NB4 (cell line): ENCODE data around the gene EBF4.
"Not testable (repeated sequence)": the region's sequence is repeated elsewhere in the genome, so short reads cannot be mapped to it uniquely, and the experiment has no call there.

Experiments used
- DNase-seq: peaks from one replicate; pipeline ENCODE4 v3.0.0; 2010; ENCODE audit warnings: low read depth
- H3K4me3 ChIP-seq: one replicate; pipeline ENCODE4 v1.5.1; 2011; ENCODE audit warnings: mild to moderate bottlenecking, low read depth, low read length, moderate library complexity
- CTCF ChIP-seq: IDR thresholded peaks from one replicate; pipeline ENCODE4 v1.5.1; 2012; ENCODE audit warnings: low read depth, low read length
- MYC ChIP-seq: IDR thresholded peaks from 2 replicates; pipeline ENCODE4 v1.6.1; 2011; ENCODE audit warnings: low read depth, low read length
- POLR2A ChIP-seq: IDR thresholded peaks from 2 replicates; pipeline ENCODE4 v1.6.1; 2011; ENCODE audit warnings: mild to moderate bottlenecking; ENCODE audit not compliant: insufficient read length; ENCODE audit errors: extremely low read depth
- TF ChIP-seq, protein P1 (sequence below): IDR thresholded peaks from 2 replicates; pipeline ENCODE4 v1.6.1; 2011; ENCODE audit warnings: low read depth, low read length

Gene EBF4

GRCh38 chr20:2767768-2768631 is 75.4 kb downstream of the EBF4 start:
- no peak for DNase-seq

DNA sequence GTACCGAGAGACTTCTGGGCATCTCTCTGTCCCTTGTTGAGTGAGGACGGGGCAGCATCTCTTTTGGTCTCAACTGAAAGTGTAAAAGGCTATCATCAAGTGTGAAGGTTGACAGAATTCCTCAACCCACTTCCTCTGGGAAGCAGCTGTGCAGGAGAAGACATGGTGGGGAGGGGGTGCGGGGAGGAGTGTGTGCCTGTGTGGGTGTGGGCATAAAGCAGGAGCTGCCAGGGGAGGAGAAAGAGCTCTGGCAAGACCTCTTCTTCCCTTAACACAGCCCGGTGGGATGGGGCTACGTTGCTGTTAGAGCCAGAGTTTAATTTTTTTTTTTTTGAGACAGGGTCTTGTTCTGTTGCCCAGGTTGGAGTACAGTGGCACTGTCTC is 76.0 kb downstream of the EBF4 start:
- TF ChIP-seq, protein P1, sequence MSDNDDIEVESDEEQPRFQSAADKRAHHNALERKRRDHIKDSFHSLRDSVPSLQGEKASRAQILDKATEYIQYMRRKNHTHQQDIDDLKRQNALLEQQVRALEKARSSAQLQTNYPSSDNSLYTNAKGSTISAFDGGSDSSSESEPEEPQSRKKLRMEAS: no peak
- no peak for TF ChIP-seq MYC
- TF ChIP-seq POLR2A: no peak
- TF ChIP-seq CTCF: no peak
- no peak for DNase-seq
- no peak overlapping the region for H3K4me3 ChIP-seq

More at GRCh38 chr20:2767768-2768631, 75.4 kb downstream of the EBF4 start:
- H3K4me3 ChIP-seq: no peak overlapping the region
- TF ChIP-seq POLR2A: no peak
- TF ChIP-seq, protein P1: no peak
- no peak for TF ChIP-seq CTCF
- no peak for TF ChIP-seq MYC

- H3K4me3 ChIP-seq: not testable (repeated sequence)
Measured at GRCh38 chr20:2770091-2770490, 77.5 kb downstream of the EBF4 start.

DNA sequence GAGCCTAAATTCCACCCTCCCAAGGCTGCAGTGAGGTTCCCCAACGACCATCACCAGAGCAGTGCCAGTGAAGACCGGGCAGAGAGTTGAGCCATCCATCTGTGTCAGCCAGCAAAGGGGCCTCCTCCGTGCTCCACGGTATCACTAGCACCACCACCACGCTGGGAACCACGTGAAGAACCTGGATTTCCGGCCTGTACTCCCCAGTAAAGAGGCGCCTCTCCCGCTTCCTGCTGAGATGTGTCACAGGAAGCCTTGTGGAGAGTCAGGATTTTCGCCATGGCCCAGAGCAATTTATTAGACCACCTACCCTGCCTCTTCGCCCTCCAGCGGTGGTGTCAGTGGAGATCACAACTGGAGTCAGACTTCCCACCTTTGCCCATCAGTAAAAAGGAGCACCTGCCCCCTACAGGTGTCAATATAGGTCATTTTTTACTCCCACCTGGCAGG is 79.1 kb downstream of the EBF4 start:
- TF ChIP-seq CTCF: no peak
- no peak for DNase-seq
- H3K4me3 ChIP-seq: no peak overlapping the region

More at GRCh38 chr20:2770091-2770490, 77.5 kb downstream of the EBF4 start:
- DNase-seq: not testable (repeated sequence)

GRCh38 chr20:2773812-2774211 is 81.2 kb downstream of the EBF4 start:
- TF ChIP-seq MYC: no peak
- DNase-seq: no peak

DNA sequence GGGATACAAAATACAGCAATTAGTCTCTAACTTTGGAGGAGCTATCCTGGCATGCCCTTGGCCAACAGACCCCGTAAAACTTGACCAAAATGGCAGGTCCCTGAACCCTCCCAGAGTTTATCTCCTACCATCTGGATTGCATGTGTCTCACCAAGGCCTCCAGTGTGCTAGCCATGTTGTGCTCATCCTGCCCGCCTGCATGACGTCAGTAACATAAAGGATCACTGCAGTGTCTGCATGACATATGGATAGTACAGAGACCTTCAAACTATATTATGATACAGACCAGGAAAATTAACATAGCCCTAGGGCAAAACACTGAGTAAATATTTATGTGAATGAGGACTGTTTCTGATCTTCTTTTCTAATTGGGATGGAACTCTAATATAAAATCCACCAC is 82.6 kb downstream of the EBF4 start:
- TF ChIP-seq, protein P1: no peak
- no peak for TF ChIP-seq MYC
- TF ChIP-seq POLR2A: no peak
- no peak for TF ChIP-seq CTCF
- H3K4me3 ChIP-seq: no peak overlapping the region
- no peak for DNase-seq

More at GRCh38 chr20:2773812-2774211, 81.2 kb downstream of the EBF4 start:
- H3K4me3 ChIP-seq: no peak overlapping the region

DNA sequence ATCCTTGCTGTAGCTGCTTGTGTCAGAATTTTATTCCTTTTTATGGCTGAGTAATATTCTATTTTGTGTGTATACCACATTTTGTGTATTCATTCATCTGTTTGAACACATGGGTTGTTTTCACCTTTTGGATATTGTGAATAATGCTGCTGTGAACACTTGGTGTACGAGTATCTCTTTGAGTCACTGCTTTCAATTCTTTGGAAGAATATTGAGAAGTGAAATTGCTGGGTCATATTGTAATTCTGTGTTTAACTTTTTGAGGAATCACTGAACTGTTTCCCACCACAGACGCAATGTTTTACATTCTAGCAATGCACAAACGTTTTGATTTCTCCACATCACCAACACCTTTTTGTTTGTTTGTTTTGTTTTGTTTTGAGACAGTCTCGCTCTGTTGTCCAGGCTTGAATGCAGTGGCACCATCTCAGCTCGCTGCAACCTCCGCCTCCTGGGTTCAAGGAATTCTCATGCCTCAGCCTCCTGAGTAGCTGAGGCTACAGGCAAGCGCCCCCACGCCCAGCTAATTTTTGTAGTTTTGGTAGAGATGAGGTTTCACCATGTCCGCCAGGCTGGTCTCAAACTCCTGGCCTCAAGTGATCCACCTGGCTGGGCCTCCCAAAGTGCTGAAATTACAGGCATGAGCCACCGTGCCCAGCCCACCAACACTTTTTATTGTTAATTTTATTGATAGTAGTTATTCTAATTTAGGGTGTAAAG is 86.2 kb downstream of the EBF4 start:
- DNase-seq: no peak
- TF ChIP-seq CTCF: no peak
- TF ChIP-seq, protein P1: no peak
- no peak for TF ChIP-seq MYC
- no peak for TF ChIP-seq POLR2A
- no peak overlapping the region for H3K4me3 ChIP-seq
